ENCODE results near the gene DCAF6.

DNA sequence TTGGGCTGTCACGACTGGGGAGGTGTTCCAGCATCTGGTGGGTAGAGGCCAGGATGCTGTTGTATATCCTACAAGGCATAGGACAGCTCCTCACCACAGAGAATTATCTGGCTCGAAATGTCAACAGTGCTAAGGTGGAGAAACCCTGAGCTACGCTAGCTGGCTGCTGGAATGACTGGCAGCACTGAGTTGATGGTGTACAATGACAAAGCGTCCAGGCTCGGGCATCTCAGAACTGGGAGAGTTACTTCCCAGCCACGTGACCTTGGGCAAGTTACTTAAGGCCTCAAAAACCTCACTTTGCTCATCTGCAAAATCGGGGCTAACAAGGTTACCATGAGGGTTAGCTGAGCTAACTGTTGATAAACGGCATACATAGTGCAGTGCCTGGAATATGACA lies 164.9 kb downstream of the DCAF6 start:
- TF ChIP-seq POLR2AphosphoS5 (IDR thresholded peaks at IDR 0.05) (no peak), CTCF (IDR thresholded peaks at IDR 0.05) (no peak), POLR2A (IDR thresholded peaks at IDR 0.05) (no peak), EP300 (IDR thresholded peaks at IDR 0.05) (no peak)
